ENCODE data around the gene DNASE1L3. TPM values are rescaled to one million over a fixed set of nuclear protein-coding genes. Genes with fewer than 3 reads are reported as not detected.

DNASE1L3 gene
- total RNA-seq, 5 donors from 2014 or later (not counting 1 experiment from before 2014, with no cell fraction given): 0.30 to 0.73 (median 0.45) TPM; not detected in 1

DNA sequence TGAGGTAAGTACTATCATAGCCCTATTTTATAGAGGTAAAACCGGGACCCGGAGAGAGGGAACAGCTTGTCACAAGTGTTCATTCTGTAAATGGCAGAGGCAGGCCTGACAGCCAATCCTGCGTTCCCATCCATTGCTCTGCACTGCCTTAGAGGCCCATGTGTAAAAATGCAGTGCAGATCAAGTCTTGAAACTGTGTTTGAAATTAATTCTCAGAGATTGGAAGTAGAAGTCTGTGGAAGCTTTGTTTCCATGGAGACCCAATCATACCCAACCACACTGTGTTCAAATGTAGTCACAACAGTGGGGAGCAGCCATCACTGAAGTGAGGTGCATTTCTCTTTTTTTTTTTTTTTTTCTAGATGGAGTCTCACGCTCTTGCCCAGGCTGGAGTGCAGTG lies 13.1 kb upstream of the DNASE1L3 start:
- no peaks in the 10 kb centered on the region for H3K4me1 ChIP-seq (ENCODE audit: control insufficient read depth in 1 of 2, extremely low read depth in 1 of 2, insufficient read depth in 2 of 2, low read length in 2 of 2)
- H3K36me3 ChIP-seq (ENCODE audit: control insufficient read depth in 2 of 2, extremely low read depth in 1 of 2, insufficient read depth in 1 of 2, low read length in 1 of 2): no peaks in the 10 kb centered on the region
- POLR2A ChIA-PET: no interaction called here
- no peaks in the 10 kb centered on the region for H3K36me3 Mint-ChIP-seq
- H3K27ac ChIP-seq (ENCODE audit: low read length): no peak overlapping the region
- 100% methylated on average over 3 of the region's 4 CpGs for WGBS (ENCODE audit: insufficient coverage)
- DNase-seq (no peak), ATAC-seq (replicated peaks in 1 of 4) (no peak)
- no peak overlapping the region for H3K4me3 ChIP-seq (ENCODE audit: control insufficient read depth in 1 of 2, extremely low read depth in 1 of 2, low read length in 1 of 2)
- no peak overlapping the region for H3K27ac Mint-ChIP-seq
- peaks cover 0 to 5% of the 10 kb centered on the region in 2 experiments for H3K27me3 ChIP-seq (replicated peaks in 1 of 2; ENCODE audit: control insufficient read depth in 2 of 2, extremely low read depth in 1 of 2, insufficient read depth in 2 of 2, low read length in 1 of 2)
- H3K9me3 ChIP-seq: no peaks in the 10 kb centered on the region
- H3K4me3 Mint-ChIP-seq: no peak overlapping the region
- H3K4me1 Mint-ChIP-seq: no peaks in the 10 kb centered on the region
- peaks cover 2% of the 10 kb centered on the region in 2 donors for H3K27me3 Mint-ChIP-seq
- CTCF ChIA-PET: interaction anchor here (0.5 to 1.0 kb wide), 3 partner anchors 22 to 142 kb away, joined by 3 to 4 read pairs (median 3); no protein-coding TSS in a partner anchor
- no peaks in the 10 kb centered on the region for H3K9me3 Mint-ChIP-seq

DNA sequence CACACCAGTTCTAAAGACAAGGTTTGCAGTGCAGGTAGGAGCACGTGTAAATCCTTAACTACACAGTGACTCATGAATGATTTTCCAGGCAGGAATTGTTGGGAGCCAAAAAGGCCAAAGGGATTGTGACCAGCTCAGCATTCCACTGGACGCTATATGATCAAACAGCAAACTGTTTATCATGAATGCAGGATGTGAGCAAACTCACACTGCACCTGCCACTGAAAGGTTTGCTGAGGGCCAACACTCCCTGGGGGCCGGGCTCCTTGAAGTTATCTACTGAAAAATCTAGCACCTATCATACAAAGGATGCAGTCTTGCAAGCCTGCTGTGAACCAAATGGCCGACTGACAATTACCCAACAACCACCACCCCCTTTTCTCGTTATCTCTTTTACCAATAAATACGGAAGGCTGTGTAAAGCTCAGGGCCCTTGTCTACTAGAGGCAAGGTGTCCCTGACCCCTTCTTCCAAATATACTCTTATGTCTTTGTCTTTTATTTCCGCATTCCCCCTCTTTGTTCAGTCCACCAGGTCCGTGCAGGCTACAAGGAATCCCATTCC lies 11.5 kb upstream of the DNASE1L3 start:
- Histone ChIP-seq H3K4me3 (ENCODE audit: control insufficient read depth in 1 of 2, extremely low read depth in 1 of 2, low read length in 1 of 2) (no peak overlapping the region), H3K4me1 (ENCODE audit: control insufficient read depth in 1 of 2, extremely low read depth in 1 of 2, insufficient read depth in 2 of 2, low read length in 2 of 2) (peaks cover 0 to 4% of the 10 kb centered on the region in 2 experiments), H3K27me3 (replicated peaks in 1 of 2; ENCODE audit: control insufficient read depth in 2 of 2, extremely low read depth in 1 of 2, insufficient read depth in 2 of 2, low read length in 1 of 2) (peaks cover 0 to 4% of the 10 kb centered on the region in 2 experiments), H3K36me3 (ENCODE audit: control insufficient read depth in 2 of 2, extremely low read depth in 1 of 2, insufficient read depth in 1 of 2, low read length in 1 of 2) (no peaks in the 10 kb centered on the region), H3K9me3 (no peaks in the 10 kb centered on the region), H3K27ac (ENCODE audit: low read length) (no peak overlapping the region)
- Mint-ChIP-seq H3K27me3 (peaks cover 2 to 3% of the 10 kb centered on the region in 2 donors), H3K4me3 (no peak overlapping the region), H3K9me3 (no peaks in the 10 kb centered on the region), H3K27ac (no peak overlapping the region), H3K36me3 (no peaks in the 10 kb centered on the region), H3K4me1 (peaks cover 4 to 5% (median 4%) of the 10 kb centered on the region in 3 donors)
- ATAC-seq (replicated peaks in 1 of 4) (no peak), DNase-seq (no peak)
- ChIA-PET CTCF (interaction anchor here (0.6 to 0.8 kb wide), 2 partner anchors 21 to 33 kb away, joined by 3 read pairs; no protein-coding TSS in a partner anchor), POLR2A (interaction anchor here in 1 of 2 donors (0.5 kb wide), 1 partner anchor 206 kb away, joined by 4 read pairs; no protein-coding TSS in a partner anchor)
- WGBS (ENCODE audit: insufficient coverage): 86% methylated on average over 7 of the region's 8 CpGs

DNA sequence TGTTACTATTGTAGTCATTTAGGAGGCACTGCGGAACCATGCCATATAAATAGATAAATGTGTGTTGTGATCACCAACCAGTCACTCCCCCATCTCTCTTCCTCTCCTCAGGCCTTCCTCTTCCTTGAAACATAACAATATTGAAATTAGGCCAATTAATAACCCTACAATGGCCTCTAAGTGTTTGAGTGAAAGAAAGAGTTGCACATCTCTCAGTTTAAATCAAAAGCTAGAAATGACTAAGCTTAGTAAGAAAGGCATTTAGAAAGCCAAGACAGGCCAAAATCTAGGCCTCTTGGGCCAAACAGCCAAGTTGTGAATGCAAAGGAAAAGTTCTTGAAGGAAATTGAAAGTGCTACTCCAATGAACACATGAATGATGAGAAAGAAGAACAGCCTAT lies 8.1 kb upstream of the DNASE1L3 start:
- no peak overlapping the region for H3K4me3 Mint-ChIP-seq
- H3K27ac Mint-ChIP-seq: no peak overlapping the region
- Histone ChIP-seq H3K36me3 (ENCODE audit: control insufficient read depth in 2 of 2, extremely low read depth in 1 of 2, insufficient read depth in 1 of 2, low read length in 1 of 2) (no peaks in the 10 kb centered on the region), H3K9me3 (no peaks in the 10 kb centered on the region), H3K27me3 (replicated peaks in 1 of 2; ENCODE audit: control insufficient read depth in 2 of 2, extremely low read depth in 1 of 2, insufficient read depth in 2 of 2, low read length in 1 of 2) (peaks cover 0 to 3% of the 10 kb centered on the region in 2 experiments), H3K27ac (ENCODE audit: low read length) (no peak overlapping the region), H3K4me3 (ENCODE audit: control insufficient read depth in 1 of 2, extremely low read depth in 1 of 2, low read length in 1 of 2) (no peak overlapping the region), H3K4me1 (ENCODE audit: control insufficient read depth in 1 of 2, extremely low read depth in 1 of 2, insufficient read depth in 2 of 2, low read length in 2 of 2) (peaks cover 0 to 6% of the 10 kb centered on the region in 2 experiments)
- no peaks in the 10 kb centered on the region for H3K36me3 Mint-ChIP-seq
- ATAC-seq (replicated peaks in 1 of 4): no peak
- ChIA-PET CTCF (interaction anchor here in 1 of 2 donors (2.0 kb wide), 1 partner anchor 31 kb away, joined by 8 read pairs; no protein-coding TSS in a partner anchor), POLR2A (interaction anchor here in 1 of 2 donors (0.6 kb wide), 1 partner anchor 114 kb away, joined by 3 read pairs; no protein-coding TSS in a partner anchor)
- no peaks in the 10 kb centered on the region for H3K9me3 Mint-ChIP-seq
- WGBS (ENCODE audit: insufficient coverage): no CpG with 5 or more reads among the region's 1 CpG
- peaks cover 10 to 17% (median 12%) of the 10 kb centered on the region in 3 donors for H3K4me1 Mint-ChIP-seq
- no peak for DNase-seq
- peaks cover 0 to 3% of the 10 kb centered on the region in 2 donors for H3K27me3 Mint-ChIP-seq

DNA sequence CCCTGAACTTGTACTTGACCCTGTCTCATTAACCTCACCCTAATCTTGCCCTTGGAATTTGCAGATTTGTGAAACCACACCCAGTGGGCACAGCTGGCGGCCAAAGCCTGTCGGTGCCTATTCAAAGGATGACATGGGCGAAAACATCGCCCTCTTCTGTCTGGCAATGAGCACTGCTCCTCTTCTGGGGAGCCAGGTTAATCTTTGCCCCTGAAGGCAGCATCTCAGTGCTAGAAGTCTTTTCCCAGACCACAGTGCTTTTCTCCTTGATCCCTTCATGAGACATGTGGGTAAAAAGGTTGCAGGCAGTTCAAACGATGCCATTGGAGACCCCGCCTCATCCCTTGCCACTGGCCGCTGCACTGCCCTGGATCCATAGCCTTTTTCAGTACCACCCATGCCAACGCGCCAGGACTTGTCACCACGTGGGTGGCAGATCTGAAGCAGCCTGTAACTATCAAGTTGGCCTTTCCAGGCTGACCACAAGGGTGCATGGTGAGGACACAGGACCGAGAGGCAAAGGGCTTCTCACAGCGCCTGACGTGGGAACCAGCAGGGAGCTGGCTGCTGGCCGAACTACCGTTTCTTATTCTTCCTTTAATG lies 6.5 kb upstream of the DNASE1L3 start:
- Mint-ChIP-seq H3K27me3 (peaks cover 0 to 3% of the 10 kb centered on the region in 2 donors), H3K27ac (no peak overlapping the region), H3K4me1 (peaks cover 10 to 17% (median 12%) of the 10 kb centered on the region in 3 donors), H3K36me3 (no peaks in the 10 kb centered on the region), H3K9me3 (no peaks in the 10 kb centered on the region), H3K4me3 (peak overlapping the region in 2 of 3 donors; percentile 10 to 40)
- Histone ChIP-seq H3K9me3 (no peaks in the 10 kb centered on the region), H3K27ac (ENCODE audit: low read length) (no peak overlapping the region), H3K4me1 (ENCODE audit: control insufficient read depth in 1 of 2, extremely low read depth in 1 of 2, insufficient read depth in 2 of 2, low read length in 2 of 2) (peaks cover 0 to 6% of the 10 kb centered on the region in 2 experiments), H3K27me3 (replicated peaks in 1 of 2; ENCODE audit: control insufficient read depth in 2 of 2, extremely low read depth in 1 of 2, insufficient read depth in 2 of 2, low read length in 1 of 2) (peaks cover 0 to 3% of the 10 kb centered on the region in 2 experiments), H3K36me3 (ENCODE audit: control insufficient read depth in 2 of 2, extremely low read depth in 1 of 2, insufficient read depth in 1 of 2, low read length in 1 of 2) (no peaks in the 10 kb centered on the region), H3K4me3 (ENCODE audit: control insufficient read depth in 1 of 2, extremely low read depth in 1 of 2, low read length in 1 of 2) (no peak overlapping the region)
- ChIA-PET POLR2A (interaction anchor here (0.6 to 0.7 kb wide), 3 partner anchors 29 to 965 kb away, joined by 3 to 9 read pairs (median 6); no protein-coding TSS in a partner anchor), CTCF (interaction anchor here (0.6 to 2.4 kb wide), 25 partner anchors 10 to 1111 kb away, joined by 3 to 14 read pairs (median 5); partner anchors contain the start of gene FLNB (in 1 of the 2))
- DNase-seq: peak; percentile 13 to 77 (median 42)
- peak; percentile 82 to 93 (median 90) for ATAC-seq (replicated peaks in 1 of 4)
- 20% methylated on average over 10 of the region's 15 CpGs for WGBS (ENCODE audit: insufficient coverage)

DNA sequence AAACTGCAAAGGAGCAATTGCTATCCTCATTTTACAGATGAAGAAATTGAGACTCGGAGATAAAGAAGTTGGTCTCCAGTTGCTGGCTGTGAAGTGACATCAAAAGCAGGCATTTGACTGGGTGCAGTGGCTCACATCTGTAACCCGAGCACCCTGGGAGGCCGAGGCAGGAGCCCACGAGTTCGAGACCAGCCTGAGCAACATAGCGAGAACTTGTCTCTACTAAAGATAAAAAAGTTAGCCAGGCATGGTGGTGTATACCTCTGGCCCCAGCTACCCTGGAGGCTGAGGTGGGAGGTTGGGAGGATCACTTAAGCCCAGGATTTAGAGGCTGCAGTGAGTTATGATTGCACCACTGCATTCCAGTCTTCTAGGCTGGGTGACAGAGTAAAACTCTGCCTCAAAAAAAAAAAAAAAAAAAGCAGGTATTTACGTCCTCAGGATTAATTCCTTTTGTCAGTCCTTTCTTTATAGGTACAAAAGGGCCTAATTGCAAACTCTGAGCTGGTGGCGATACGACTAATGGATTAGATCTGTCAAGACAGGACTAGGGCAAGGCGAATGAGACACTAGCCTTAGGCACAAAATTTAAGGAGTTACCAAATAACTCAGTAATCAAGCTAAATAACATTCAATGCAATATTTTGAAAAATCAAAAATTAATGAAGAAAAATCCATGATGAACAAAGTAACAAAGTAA lies 5.9 kb upstream of the DNASE1L3 start:
- Mint-ChIP-seq H3K9me3 (no peaks in the 10 kb centered on the region), H3K27me3 (peaks cover 0 to 3% of the 10 kb centered on the region in 2 donors), H3K4me3 (no peak overlapping the region), H3K4me1 (peaks cover 10 to 17% (median 12%) of the 10 kb centered on the region in 3 donors), H3K36me3 (no peaks in the 10 kb centered on the region), H3K27ac (no peak overlapping the region)
- H3K27ac ChIP-seq (ENCODE audit: low read length): no peak overlapping the region
- H3K4me1 ChIP-seq (ENCODE audit: control insufficient read depth in 1 of 2, extremely low read depth in 1 of 2, insufficient read depth in 2 of 2, low read length in 2 of 2): peaks cover 0 to 6% of the 10 kb centered on the region in 2 experiments
- WGBS (ENCODE audit: insufficient coverage): 91% methylated on average over 7 of the region's 10 CpGs
- DNase-seq: no peak
- ChIA-PET CTCF (interaction anchor here (0.6 to 2.4 kb wide), 23 partner anchors 11 to 1112 kb away, joined by 3 to 14 read pairs (median 5); partner anchors contain the start of gene FLNB (in 1 of the 2)), POLR2A (interaction anchor here in 1 of 2 donors (0.6 to 0.7 kb wide), 2 partner anchors 29 to 196 kb away, joined by 3 to 6 read pairs; no protein-coding TSS in a partner anchor)
- no peaks in the 10 kb centered on the region for H3K36me3 ChIP-seq (ENCODE audit: control insufficient read depth in 2 of 2, extremely low read depth in 1 of 2, insufficient read depth in 1 of 2, low read length in 1 of 2)
- no peak for ATAC-seq (replicated peaks in 1 of 4)
- peaks cover 0 to 3% of the 10 kb centered on the region in 2 experiments for H3K27me3 ChIP-seq (replicated peaks in 1 of 2; ENCODE audit: control insufficient read depth in 2 of 2, extremely low read depth in 1 of 2, insufficient read depth in 2 of 2, low read length in 1 of 2)
- no peaks in the 10 kb centered on the region for H3K9me3 ChIP-seq
- no peak overlapping the region for H3K4me3 ChIP-seq (ENCODE audit: control insufficient read depth in 1 of 2, extremely low read depth in 1 of 2, low read length in 1 of 2)

Measured in T-cell (primary cell).